DMS 273 treated with DMSO at 0.1 percent for 48 hours (cell line): ENCODE results near the gene CEP112.
A peak's percentile ranks its signal among the peaks of the same experiment; 100 is the strongest.

ENCODE experiments used
- DNase-seq: peaks from one replicate; lab custom pipeline; 2025; lab: John Stamatoyannopoulos, UW

Gene CEP112

DNA sequence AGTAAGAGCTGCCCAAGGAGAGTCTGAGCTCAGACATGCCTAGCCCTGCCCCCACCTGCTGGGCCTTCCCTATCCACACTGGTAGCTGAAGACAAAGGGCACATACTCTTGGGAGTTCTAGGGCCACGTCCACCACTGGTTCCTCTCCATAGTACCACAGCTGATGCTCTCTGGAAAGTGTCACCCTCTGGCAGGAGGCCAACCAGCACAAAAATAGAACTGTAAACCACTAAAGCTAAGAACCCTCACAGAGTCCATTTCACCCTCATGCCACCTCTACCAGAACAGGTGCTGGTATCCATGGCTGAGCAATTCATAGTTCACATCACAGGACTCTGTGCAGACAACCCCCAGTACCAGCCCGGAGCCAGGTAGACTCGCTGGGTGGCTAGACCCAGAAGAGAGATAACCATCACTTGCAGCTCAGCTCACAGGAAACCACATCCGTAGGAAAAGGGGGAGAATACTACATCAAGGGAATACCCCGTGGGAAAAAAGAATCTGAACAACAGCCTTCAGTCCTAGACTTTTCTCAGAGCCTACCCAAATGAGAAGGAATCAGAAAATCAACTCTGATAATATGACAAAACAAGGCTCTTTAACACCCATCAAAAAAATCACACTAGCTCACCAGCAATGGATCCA, 115.3 kb downstream of the CEP112 start:
- DNase-seq, result no peak

DNA sequence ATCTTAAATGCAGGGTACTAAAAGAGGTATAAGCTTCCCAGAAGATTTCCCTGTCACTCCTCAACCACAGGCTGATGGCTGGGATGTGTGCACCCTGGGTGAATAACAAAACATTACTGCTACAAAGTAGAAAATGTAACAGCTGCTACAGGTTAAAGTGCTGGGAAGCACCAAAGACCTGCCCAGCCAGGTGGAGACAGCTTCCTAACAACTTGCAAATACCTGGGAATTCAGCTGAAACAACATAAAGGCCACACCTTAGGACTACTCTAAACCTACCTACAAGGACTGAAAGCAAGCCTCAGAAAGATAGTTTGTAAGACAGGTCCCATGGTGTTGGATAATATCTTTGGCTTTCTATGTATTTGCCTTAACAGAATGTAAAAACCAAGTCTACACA, 118.5 kb downstream of the CEP112 start:
- no peak for DNase-seq

DNA sequence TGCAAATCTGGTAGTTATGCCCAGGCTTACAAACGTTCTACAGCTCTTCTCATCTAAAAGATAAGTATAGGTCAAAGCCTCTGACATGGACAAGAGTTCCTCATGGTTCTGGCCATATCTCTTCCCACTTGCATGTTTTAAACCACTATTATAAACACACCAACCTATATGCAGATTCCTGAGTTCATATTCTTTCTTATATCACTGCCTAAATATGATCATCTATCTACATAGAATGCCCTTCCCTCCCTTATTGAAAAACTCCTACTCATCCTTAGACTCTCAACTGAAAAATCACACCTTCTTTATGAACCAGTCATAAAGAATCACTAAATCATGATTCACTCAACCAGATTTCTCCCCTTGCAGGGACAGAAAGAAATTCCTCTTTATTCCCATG, 128.2 kb downstream of the CEP112 start:
- DNase-seq, result no peak

DNA sequence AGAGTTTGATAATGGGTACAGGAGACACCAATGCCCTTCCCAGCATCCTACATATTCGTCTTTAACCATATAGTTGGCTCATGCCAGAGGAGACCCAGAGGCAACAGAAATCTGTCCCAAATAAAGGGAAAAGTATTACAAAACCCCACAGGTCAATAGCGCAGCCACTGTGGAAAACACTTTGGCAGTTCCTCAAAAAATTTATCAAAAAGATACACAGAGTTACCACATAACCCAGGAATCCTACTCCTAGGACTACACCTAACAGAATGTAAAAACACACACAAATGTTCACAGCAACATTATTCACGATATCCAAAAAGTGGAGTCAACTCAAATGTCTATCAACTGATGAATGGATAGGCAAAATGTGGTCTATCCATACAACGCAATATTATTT, 135.8 kb downstream of the CEP112 start:
- no peak for DNase-seq

DNA sequence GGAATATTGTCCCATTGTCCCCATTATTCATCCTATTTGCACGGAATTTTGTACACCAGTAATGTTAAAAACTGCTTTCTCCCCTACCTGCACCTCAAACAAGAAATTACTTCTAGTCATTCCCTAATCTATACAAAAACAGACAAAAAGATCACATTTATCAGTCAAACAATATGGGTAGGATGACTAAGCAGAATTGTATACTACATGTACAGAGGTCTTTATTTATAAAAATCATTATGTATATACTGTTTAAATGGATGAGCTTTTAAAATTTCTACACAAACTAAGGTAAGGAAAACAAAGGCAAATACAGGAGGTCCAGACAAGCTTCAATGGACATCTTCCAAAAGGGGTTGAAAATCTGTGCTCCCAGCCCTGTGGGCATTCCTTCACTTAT, 137.7 kb downstream of the CEP112 start:
- DNase-seq, result no peak

DNA sequence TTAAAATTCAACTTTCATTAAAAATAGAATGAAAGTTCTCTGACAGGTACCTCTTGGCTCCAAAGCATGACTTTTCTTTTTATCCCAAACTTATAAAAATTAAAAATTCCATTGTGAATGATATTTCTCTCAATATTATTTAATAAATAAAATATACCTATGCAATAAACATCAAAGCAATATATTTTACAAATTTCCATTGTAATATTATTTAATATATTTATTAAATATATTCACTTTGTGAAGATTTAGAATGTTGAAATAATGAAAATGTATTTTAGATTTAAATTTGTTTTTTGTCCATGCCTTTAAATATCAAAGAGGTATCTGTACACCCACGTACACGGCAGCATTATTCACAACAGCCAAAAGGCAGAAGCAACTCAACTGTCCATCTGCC, 147.8 kb downstream of the CEP112 start:
- DNase-seq, result no peak

DNA sequence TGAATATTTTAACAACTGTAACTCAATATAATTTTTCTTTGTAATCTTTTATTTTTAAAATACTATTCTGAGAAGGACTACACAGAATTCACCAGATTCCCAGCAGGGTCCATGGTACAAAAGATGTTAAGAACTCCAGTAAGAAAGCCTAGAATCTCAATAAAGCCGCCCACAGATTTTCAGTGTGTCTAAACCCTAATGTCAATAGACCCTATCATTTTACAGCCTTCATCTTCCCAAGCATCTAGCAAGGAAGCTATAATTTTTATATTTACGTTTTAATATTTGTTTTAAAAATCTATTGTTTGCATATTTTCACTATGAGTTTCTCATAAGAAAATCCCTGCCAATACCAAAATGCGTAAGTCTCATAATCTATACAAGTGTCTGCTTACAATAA, 148.5 kb downstream of the CEP112 start:
- no peak for DNase-seq

DNA sequence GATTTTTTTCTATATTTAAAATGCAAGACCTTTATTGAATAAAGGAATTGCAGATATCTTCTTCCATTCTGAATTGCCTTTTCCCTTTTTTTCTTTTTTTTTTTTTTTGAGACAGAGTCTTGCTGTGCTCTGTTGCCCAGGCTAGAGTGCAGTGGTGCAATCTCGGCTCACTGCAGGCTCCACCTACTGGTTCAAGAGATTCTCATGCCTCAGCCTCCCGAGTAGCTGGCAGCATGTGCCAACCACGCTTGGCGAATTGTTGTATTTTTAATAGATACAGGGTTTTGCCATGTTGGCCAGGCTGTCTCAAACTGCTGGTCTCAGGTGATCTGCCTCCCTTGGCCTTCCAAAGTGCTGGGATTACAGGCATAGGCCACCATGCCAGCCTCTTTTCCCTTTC, 151.5 kb downstream of the CEP112 start:
- DNase-seq, result no peak

DNA sequence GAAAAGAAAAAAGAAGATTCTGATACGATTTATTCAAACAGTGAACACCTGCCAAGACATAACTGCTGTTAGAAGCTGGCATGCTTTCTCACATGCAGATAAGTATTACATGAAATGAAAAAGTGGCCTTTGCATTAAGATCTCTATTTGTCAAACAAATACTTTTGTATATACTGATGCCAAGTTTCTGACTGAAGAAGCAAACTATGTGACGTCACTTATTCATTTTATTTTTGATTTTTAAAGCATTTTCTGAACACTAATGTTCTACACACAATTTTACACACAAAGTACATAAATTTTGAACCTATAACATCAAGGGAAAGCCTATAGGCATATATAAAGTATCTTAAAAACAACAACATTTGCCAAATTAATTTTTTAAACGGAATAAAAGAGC, 153.8 kb downstream of the CEP112 start:
- DNase-seq, result no peak

DNA sequence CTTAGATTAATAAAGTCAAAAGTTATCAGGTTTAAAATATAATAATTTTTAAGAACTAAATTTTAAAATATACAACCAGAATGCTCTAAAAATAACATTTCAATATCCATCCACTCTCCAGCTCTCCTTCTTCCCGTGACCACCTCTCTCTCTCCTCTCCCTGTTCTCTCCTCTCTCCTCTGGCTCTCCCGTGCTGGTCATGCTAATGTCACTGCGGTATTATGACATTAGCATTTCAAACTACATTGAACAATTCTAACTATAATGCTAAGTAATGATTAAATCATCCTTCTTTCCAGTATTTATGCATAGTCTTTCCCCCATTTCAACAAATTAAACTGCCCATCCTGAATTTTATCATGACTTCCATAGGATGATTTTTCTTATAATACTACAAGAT, 154.7 kb downstream of the CEP112 start:
- DNase-seq, result no peak

DNA sequence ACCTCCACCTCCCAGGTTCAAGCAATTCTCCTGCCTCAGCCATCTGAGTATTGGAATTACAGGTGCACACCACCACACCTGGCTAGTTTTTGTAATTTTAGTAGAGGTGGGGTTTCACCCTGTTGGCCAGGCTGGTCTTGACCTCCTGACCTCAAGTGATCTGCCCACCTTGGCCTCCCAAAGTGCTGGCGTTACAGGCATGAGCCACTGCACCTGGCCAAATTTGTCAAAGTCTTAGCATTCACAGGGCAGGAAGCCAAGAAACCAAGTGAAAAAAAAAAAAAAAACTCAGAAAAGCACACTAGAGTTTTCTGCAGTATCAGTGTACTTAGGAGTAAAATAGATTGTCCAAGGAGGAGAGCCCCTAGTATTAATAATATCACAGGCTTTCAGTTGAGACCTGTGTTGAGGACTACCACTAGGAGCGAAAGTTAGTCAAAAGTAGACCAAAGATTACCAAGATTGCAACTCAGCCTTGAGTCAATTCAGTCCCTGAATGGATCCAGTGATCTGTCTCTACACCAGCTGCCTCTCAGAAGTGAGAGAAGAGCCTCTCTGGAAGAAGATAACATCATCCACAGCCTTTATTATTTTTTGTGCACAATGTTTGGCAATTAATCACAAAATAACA, 159.7 kb downstream of the CEP112 start:
- DNase-seq, result no peak

DNA sequence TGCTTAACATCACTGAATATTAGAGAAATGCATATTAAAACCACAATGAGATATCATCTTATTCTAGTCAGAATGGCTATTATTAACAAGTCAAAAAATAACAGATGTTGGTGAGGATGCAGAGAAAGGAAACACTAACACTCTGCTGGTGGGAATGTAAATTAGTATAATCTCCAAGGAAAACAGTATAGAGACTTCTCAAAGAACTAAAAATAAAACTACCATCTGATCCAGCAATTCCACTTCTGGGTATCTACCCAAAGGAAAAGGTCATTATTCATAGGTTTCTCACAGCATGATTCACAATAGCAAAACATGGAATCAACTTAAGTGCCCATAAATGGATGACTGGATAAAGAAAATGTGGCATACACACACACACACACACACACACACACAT, 166.4 kb downstream of the CEP112 start:
- no peak for DNase-seq

DNA sequence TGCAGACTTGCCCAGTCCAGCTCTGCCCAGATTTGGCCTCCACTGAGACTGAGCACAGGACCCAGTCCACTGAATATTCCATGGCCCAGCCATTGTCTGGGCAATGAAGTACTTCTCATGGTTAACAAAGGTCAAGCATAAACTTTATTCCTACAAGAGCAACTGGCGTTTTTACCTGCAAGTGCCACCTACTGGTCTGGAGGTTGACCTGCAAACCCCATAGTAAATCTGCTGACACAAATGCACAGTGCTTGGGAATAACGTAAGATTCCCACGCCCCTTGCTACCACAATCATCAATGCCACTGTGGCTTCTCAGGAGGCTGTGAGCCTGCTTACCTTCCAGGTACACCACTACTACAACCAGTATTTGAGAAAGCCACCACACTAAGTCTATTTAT, 170.2 kb downstream of the CEP112 start:
- DNase-seq, result no peak

DNA sequence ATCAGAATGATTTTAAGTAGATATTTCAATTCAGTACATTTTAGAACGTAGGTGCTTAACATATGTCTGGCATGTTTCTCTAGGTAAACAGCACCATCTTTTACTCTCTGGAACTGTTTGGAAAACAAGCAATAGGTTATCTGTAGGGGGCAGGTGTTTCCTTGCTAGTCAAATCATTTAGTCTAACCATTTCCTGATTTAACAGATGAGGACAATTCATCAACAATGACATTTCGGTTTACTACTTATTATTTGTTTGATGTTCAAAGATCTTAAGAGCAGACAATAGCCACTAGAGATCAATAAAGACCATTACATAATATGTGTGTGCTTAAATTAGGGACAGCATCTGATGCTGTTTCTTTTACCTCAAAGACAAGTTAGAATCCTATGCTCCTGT, 173.1 kb downstream of the CEP112 start:
- no peak for DNase-seq

DNA sequence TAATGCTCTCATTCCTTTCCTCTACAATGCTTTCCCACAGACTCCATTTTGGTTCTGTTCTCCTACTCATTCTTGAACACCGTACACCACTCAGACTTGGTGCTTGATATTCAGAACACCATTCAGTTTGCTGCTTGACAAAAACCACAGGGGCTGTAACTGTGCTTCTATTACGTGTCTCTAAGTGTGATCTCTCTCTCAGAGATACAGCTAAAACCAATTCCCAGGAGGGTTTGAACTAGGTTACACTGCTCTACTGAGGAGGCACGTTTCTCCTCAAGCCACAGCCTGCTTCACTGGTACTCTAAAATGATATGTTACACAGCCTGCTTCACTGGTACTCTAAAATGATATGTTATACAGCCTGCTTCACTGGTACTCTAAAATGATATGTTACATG, 175.7 kb downstream of the CEP112 start:
- DNase-seq, result no peak

DNA sequence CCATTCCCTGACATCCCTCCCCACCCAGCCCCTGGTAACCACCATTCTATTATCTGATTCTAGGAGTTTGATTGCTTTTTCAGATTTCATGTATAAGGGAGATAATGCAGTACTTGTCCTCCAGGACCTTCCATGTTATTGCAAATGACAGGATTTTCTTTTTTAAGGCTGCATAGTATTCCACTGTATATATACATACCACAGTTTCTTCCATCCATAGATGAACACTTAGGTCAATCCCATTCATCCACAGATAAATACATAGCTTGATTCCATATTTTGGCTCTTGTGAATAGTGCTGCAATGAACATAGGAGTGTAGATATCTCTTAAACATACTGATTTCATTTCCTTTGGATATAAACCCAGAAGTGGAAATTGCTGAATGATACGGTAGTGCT, 183.3 kb downstream of the CEP112 start:
- DNase-seq, result no peak

DNA sequence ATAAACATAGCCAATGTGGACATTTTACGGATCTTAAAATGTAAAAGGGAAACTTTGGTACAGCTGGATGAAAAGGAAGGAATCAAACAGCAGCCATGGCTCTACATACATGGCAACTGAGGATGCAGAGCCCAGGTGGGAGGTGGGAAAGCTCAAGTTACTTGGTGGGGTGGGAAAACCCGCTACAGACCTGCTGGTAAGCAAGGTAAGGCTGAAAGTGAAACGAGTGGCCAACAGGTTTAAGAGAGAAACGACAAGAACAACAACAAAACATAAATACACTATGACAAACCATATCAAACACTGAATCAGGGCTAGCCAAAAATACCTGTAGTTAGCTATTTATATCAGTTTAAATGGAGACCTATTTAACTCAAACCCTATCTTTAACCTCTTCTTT, 185.3 kb downstream of the CEP112 start:
- DNase-seq, result no peak

DNA sequence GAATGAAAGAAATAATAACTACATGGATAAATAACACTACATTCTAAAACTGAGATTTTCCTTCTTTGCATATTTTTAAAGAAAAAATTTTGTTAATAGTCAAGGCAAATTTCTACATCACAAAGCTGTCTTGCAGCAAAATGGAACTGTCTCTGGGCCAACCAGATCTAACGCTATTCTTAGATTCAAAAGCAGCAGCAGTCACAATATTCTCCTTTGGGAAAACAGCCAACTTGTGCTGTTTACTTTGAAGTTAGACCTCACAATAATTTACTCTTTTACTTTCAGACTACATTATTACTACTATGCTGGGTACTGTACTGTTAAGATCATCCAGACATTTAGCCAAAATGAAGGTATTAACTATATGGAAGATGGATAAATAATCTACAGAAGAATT, 189.1 kb downstream of the CEP112 start:
- DNase-seq, result no peak

DNA sequence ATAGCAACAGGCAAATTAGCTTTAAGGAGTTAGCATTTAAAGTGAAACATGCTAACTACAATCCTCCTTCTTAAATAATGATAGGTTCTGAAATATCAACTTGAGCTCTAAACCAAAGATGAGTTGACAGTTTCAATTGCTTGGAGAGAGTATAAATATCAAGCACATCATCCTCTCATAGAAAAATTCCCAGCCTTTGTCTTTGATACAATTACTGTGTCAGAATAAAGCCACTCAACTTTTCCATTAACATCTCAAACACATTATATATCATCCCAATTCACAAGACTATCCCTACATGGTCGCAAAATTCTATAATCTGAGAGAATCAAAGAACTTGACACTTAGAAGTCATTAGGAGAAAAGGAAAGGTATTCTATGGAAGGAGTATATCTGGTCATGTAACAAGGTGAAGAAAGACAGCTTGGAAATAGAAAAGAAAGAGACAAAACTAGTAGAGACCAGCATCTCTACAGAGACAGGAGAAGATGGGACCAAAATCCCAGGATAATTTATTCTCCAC, 189.8 kb downstream of the CEP112 start:
- DNase-seq, result peak; percentile 0

DNA sequence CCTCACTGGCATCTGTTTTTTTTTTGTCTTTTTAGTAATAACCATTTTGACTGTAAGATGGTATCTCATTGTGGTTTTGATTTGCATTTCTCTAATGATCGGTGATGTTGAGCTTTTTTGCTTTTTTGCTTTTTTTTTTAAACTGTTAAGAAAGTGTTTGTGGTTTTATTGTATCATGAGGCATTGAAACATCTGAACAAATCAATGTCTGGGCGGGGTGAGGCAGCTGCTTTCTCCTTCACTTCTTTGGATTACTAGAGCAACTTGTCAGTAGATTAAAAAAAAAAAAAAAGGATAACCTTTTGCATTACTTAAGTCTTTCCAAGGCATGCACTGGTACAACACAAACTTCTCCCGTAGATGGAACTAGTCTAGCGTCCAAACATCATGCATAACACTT, 191.7 kb downstream of the CEP112 start:
- DNase-seq, result no peak

DNA sequence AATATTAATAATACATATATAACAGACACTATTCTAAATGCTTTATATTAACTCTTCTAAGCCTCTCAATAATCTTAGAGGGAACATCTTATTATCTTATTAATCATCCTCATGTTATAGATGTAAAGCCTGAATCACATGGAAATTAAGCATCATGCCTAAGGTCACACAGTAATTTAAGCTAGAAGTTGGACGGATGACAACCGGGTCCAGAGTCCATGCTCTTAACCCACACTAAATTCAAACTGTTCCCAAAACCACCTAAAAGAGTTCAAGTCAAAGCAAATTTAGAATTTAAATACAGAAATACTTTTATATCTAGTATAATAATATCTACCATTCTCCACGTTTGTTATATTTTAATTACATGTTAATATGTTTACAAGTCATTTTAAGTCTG, 193.3 kb downstream of the CEP112 start:
- no peak for DNase-seq

DNA sequence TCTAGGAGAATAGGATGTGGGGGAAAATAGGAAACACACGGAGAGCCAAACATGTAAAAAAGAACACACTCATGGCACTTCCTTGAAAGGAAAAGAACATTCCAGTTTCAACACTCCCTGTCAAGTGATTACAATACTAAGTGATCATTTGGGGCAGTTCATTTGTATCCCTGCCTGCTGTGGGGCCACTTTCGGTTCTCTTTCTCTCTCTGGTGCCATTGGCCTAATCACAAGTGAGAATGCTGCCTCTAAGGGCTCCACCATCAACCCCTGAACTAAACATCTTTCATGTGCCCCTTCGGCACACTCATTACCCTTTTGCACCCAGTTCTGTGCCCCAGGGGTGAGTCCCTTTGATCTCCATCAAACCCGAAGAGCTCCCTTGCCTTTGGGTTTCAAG, 197.3 kb downstream of the CEP112 start:
- DNase-seq, result no peak

DNA sequence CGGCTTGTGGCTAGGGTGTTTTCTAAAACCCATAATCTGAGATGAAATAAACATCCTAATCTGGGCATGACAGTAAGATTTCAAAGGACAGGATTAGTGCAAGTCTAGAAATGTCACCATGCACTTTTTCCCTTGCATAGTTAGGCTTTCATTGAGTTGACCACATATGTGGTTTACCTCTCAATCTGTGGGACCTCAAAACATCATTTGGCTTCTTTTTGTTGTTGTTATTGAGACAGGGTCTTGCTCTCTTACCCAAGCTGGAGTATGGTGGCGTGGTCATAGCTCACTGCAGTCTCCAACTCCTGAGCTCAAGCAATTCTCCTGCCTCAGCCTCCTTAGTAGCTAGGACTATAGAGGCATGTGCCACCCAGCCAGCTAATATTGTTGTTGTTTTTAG, 197.8 kb downstream of the CEP112 start:
- DNase-seq, result no peak

DNA sequence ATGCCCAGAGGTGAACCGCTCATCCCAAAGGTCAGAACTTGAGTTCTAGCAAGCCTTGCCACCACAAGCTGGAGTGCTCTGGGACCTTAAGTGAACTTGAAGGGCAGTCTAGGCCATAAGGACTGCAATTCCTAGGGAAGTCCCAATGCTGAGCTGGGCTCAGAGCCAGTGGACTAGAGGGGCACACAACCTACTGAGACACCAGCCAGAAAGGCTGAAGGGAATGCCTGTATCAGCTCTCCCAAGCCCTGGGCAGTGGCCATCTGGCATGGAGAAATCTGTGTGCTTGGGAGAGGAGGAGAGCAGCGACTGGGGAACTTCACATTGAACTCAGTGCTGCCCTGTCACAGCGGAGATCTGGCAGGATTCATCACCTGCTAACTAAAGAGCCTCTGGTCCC, 201.3 kb downstream of the CEP112 start:
- peak; percentile 62 for DNase-seq
